Activated CD4-positive, CD25-positive, alpha-beta regulatory T cell treated with anti-CD3 and anti-CD28 coated beads, Interleukin-2, amount 50 U/mL, for 72 hours (primary cell): ENCODE measurements around the gene ELOVL2.
"Not testable (repeated sequence)": the region's sequence is repeated elsewhere in the genome, so short reads cannot be mapped to it uniquely, and the experiment has no call there.

Experiments used
- DNase-seq: peaks from one replicate; pipeline ENCODE4 v3.0.0; 2021

ELOVL2 gene

GRCh38 chr6:11018225-11018624 lies 25.9 kb downstream of the ELOVL2 start:
- DNase-seq = no peak

DNA sequence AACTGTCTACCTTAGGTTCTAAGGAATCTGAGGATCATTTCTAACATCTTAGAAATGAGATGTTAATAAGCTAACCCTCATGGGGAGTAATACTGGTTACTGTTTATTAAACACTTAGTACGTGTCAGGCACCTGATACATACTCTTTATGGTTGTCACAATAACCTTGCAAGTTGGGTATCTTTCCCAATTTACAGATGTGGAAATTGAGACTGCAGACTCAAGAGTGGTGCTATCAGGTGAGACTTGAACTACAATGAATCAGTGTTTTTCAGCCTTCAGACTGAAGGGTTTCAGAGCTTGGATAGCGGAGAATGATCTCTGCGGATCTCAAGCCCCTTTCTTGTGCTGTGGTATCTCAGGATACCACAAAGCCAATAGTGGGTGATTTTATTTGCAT lies 27.0 kb downstream of the ELOVL2 start:
- DNase-seq = no peak

- DNase-seq = no peak
Measured at GRCh38 chr6:11016452-11016851, 27.7 kb downstream of the ELOVL2 start.

DNA sequence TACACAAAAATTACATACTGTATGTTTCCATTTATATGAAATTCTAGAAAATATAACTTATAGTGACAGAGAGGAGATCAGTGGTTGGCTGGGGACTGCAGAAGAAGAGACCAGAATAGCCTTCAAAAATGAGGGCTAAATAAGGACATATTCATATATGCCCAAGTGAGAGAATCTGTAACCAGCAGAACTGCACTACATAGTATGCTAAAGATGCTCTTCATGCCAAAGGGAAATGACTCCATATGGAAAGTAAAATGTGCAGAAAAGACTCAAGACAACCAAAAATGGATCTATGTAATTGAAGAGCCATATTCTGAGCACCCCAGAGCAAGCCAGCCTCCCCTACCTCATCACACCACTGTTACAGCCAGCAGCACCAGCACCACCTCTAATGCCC lies 29.0 kb downstream of the ELOVL2 start:
- no peak for DNase-seq

GRCh38 chr6:11013721-11014070 lies 30.4 kb downstream of the ELOVL2 start:
- no peak for DNase-seq

- no peak for DNase-seq
Measured at GRCh38 chr6:11012976-11013720, 31.0 kb downstream of the ELOVL2 start.

DNA sequence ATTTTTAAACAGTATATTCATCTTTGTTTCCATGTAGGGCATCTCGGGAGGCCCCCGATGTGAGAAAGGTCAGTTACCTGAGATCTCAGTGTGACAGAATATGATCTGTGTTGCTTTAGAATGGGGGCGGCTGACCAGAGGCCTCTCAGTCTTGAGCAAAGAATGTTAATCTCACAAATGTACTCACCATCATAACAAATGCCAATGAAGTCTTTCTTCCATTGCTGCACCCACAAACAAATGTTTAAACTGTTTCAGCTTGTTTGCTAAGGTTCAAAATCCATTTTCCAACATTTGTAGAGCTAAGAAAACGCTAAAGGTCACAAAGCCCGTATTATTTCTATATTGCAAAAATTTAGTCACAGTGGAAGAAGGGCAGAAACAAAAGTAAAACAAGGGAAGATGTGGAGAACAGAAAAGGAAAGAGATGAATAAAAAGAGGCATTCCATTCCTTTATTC lies 31.8 kb downstream of the ELOVL2 start:
- DNase-seq = no peak

DNA sequence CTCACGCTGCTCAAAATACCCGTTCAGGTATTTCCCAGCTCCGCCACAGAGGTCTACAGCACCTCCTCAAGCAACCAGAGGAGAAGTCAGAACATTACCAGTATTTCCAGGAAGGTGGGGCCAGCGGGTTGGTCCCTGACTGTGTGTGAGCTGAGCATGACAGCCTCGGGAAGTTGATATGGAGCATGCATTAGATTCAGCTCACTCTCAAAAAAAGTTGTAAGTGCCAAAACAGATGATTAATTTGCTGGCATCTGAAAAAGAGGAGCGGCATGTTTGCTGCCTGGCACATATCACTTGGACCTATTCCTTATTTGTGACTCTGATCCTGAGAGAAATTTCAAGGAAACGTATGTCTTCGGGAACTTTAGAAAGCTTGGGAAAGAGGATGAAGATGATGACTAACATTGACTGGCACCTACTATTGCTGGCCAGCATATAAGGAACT lies 32.3 kb downstream of the ELOVL2 start:
- no peak for DNase-seq

GRCh38 chr6:11009353-11009752 lies 34.8 kb downstream of the ELOVL2 start:
- no peak for DNase-seq

DNA sequence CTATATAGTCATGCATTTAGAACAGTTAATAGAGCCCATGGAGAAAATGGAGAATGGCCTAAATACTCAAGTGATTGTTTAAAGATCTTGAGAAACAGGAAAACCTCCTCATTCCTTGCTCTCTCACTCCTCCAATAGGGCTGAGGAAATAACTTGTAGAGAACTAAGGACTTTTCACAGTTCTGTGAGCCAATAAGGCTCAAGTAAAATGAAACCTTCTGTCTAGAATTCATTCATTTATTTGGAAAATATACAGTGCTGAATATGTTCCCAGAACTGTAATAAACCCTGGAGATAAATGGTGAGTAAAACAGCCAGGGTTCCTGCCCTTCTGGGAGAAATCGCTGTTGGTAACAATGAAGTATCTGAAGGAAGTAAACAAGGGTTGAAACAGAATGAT lies 35.3 kb downstream of the ELOVL2 start:
- no peak for DNase-seq

DNA sequence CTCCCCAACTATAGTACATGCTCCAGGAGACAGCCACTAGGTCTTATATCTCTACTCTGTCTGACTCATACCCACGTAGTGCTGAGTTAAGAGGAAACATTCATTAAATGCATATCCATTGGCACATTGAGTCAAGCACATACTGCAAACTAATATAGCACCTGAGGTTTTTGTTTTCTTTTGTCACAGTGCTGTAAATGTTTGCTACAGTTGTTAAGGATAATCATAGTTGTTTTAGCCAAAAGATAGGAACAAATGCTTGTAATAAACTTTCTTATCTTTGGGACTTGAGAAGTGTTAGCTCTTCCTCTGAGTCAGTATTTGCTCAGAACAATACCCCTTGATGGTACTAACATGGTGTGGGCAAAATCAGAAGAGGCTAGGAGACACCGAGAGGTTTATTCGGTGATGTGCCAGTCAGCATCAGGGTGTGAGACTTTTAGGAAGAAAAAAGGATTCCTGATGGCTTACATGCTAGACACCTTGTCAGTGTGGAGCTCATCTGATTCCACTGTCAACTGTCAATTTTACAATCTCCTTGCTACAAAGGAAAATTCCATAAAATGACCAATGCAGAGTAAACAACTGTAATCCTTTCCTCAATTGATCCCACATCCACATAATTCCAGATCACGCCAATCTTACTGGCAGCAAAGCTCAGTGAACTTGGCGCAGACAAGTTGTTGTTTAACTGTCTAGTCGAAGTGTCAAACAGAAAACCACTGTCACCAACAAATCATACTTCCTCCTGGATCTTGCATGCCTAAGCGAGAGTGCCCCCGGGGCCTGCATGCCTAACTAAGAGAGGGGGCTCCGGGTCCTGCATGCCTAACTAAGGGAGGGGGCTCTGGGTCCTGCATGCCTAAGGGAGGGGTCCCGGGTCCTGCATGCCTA lies 36.1 kb downstream of the ELOVL2 start:
- no peak for DNase-seq

DNA sequence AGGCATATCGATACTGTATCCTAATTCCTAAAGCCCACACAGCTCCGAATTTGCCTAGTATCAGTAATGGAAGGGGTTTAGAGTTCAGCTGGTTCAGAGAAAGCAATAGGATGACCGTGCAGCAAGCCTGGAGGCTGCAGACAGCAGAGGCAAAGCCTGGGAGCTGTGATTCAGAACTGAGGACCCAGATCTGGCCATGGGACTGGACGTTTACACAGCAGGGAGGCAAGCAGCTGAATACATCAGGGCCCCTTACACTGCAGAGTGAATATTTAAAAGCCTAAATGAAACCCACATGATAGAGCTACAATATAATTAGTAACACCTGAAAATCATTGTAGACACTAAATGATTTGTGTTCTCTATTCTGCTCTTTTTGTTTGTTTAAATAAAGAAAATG lies 38.0 kb downstream of the ELOVL2 start:
- no peak for DNase-seq

- not testable (repeated sequence) for DNase-seq
Measured at GRCh38 chr6:11003297-11003696, 40.8 kb downstream of the ELOVL2 start.

GRCh38 chr6:11002176-11002575 lies 41.9 kb downstream of the ELOVL2 start:
- DNase-seq = no peak

- DNase-seq = no peak
Measured at GRCh38 chr6:10999994-11000393, 44.1 kb downstream of the ELOVL2 start.

- no peak for DNase-seq
Measured at GRCh38 chr6:10995114-10995707, 48.9 kb downstream of the ELOVL2 start.

DNA sequence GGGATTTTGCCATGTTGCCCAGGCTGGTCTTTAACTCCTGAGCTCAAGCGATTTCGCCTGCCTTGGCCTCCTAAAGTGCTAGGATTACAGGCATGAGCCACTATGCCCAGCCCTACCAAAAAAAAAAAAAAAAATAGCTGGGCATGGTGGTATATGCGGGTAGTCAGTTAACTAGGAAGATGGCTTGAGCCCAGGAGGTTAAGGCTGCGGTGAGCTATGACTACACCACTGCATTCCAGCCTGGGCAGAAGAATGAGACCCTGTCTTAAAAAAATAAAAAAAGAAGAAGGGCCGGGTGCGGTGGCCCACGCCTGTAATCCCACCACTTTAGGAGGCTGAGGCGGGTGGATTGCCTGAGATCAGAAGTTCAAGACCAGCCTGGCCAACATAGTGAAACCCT lies 50.2 kb downstream of the ELOVL2 start:
- no peak for DNase-seq

DNA sequence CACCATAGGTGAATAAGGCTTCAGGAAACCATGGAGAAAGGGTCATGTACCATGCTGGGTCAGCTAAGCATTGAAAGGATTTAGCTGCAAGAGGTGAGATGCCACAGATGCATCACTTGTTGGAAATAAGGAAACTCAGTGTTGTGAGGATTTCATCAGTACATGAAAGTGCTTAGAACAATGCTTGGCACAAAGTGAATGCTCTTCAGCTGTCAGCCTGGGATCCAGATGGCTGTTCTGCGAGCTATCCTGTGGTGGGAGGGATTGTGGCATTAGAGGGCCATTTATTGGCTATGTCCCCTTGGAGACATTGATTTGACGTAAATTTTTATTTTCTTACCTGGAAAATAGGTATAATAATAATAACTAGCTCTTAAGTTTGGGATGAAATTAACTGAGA lies 53.0 kb downstream of the ELOVL2 start:
- no peak for DNase-seq

- no peak for DNase-seq
Measured at GRCh38 chr6:10989587-10989986, 54.5 kb downstream of the ELOVL2 start.

- DNase-seq = not testable (repeated sequence)
Measured at GRCh38 chr6:10984959-10985358, 59.1 kb downstream of the ELOVL2 start.

GRCh38 chr6:10981409-10981808 lies 62.7 kb downstream of the ELOVL2 start:
- no peak for DNase-seq

GRCh38 chr6:10979603-10980002 lies 64.5 kb downstream of the ELOVL2 start:
- DNase-seq = no peak

- no peak for DNase-seq
Measured at GRCh38 chr6:10977231-10977968, 66.7 kb downstream of the ELOVL2 start.
